ENCODE data around the gene TOR4A. TPM values are rescaled to one million over a fixed set of nuclear protein-coding genes. Genes with fewer than 3 reads are reported as not detected.

Gene TOR4A
- total and polyA plus RNA-seq, 9 of the 15 experiments (the other 6 are each of a cell fraction or from before 2014, with no cell fraction given): 3.9 to 49.2 (median 8.8) TPM

DNA sequence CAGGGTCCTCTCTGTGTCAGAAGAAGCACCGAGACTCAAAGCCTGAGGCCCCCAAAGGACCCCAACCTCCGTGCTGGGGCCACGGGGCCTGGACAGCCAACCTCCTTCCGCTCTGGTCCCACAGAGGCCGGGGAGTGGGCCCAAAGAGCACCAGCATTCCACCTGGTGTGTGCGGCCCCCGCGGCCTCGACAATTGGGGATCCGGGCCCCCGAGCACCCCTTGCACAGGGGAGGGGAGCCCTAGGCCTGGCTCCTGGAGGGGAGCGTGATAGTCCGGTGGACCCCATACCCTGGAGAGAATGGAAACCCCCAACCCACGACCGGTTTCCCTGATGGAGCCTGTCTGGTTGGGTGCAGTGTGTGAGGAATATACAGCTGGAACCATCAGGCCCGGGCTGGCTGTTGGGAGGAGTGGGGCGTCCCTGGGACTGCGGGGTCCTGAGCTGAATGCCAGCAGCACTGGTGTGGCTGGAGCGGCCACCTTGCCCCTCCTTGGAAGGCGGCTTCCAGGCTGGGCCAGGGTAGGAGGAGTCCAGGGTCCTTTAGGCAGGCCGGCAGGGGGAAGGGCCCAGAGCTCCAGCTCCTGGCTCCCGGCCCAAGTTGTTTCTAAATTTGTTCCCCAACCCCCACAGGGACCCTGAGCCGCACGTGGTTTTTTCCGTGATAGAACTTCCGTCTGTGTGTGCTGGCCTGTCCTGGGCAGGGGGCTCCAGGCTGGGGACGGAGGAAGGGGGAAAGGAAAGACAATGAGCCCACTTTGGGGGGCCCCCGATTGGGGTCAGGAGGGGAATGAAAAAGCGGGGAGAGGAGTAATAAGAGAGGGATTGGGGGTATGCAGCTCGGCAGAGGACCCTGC lies 825 bp upstream of the TOR4A start (continued):
- TF ChIP-seq CREB3L1 (IDR thresholded peaks at IDR 0.05; ENCODE audit: borderline replicate concordance, low read depth) (peak; percentile 17), TBL1XR1 (IDR thresholded peaks at IDR 0.05; ENCODE audit: low read length in 2 of 2) (peak in 1 of 2 experiments; percentile 47; a peak in 2 of 4 replicates), GATAD2A (IDR thresholded peaks at IDR 0.05) (0 out of 2 replicates have a peak, but pooled peaks have one; percentile 86), ZNF766 (CRISPR knock-in tag; conservative IDR thresholded peaks at IDR 0.05) (0 out of 2 replicates have a peak, but pooled peaks have one; percentile 41), EP400 (IDR thresholded peaks at IDR 0.05) (peak; percentile 93), ZFP30 (CRISPR knock-in tag; IDR thresholded peaks at IDR 0.05; ENCODE audit: borderline replicate concordance) (no peak), TCFL5 (CRISPR knock-in tag; conservative IDR thresholded peaks at IDR 0.05) (no peak), USF1 (CRISPR knock-in tag; IDR thresholded peaks at IDR 0.05) (peak; percentile 76), EGR1 (conservative IDR thresholded peaks at IDR 0.05) (no peak), ETV1 (tag; conservative IDR thresholded peaks at IDR 0.05; ENCODE audit: low read depth) (0 out of 2 replicates have a peak, but pooled peaks have one; percentile 31), KAT7 (CRISPR knock-in tag; IDR thresholded peaks at IDR 0.05; ENCODE audit: borderline replicate concordance) (no peak; the same call in 1 of the 2 replicates), ZNF174 (CRISPR knock-in tag; IDR thresholded peaks at IDR 0.05) (no peak), GATAD2B (IDR thresholded peaks at IDR 0.05; ENCODE audit: borderline replicate concordance) (peak; percentile 43), HLTF (IDR thresholded peaks at IDR 0.05) (no peak), ZNF282 (CRISPR knock-in tag; IDR thresholded peaks at IDR 0.05) (no peak), KLF10 (CRISPR knock-in tag; IDR thresholded peaks at IDR 0.05) (no peak), COPS2 (conservative IDR thresholded peaks at IDR 0.05) (no peak)
- TF ChIP-seq, protein P1, sequence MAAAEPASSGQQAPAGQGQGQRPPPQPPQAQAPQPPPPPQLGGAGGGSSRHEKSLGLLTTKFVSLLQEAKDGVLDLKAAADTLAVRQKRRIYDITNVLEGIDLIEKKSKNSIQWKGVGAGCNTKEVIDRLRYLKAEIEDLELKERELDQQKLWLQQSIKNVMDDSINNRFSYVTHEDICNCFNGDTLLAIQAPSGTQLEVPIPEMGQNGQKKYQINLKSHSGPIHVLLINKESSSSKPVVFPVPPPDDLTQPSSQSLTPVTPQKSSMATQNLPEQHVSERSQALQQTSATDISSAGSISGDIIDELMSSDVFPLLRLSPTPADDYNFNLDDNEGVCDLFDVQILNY (CRISPR knock-in tag; IDR thresholded peaks at IDR 0.05): no peak
- TF ChIP-seq, protein P2, sequence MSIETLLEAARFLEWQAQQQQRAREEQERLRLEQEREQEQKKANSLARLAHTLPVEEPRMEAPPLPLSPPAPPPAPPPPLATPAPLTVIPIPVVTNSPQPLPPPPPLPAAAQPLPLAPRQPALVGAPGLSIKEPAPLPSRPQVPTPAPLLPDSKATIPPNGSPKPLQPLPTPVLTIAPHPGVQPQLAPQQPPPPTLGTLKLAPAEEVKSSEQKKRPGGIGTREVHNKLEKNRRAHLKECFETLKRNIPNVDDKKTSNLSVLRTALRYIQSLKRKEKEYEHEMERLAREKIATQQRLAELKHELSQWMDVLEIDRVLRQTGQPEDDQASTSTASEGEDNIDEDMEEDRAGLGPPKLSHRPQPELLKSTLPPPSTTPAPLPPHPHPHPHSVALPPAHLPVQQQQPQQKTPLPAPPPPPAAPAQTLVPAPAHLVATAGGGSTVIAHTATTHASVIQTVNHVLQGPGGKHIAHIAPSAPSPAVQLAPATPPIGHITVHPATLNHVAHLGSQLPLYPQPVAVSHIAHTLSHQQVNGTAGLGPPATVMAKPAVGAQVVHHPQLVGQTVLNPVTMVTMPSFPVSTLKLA (conservative IDR thresholded peaks at IDR 0.05): peak; percentile 96 to 97
- TF ChIP-seq, protein P3, sequence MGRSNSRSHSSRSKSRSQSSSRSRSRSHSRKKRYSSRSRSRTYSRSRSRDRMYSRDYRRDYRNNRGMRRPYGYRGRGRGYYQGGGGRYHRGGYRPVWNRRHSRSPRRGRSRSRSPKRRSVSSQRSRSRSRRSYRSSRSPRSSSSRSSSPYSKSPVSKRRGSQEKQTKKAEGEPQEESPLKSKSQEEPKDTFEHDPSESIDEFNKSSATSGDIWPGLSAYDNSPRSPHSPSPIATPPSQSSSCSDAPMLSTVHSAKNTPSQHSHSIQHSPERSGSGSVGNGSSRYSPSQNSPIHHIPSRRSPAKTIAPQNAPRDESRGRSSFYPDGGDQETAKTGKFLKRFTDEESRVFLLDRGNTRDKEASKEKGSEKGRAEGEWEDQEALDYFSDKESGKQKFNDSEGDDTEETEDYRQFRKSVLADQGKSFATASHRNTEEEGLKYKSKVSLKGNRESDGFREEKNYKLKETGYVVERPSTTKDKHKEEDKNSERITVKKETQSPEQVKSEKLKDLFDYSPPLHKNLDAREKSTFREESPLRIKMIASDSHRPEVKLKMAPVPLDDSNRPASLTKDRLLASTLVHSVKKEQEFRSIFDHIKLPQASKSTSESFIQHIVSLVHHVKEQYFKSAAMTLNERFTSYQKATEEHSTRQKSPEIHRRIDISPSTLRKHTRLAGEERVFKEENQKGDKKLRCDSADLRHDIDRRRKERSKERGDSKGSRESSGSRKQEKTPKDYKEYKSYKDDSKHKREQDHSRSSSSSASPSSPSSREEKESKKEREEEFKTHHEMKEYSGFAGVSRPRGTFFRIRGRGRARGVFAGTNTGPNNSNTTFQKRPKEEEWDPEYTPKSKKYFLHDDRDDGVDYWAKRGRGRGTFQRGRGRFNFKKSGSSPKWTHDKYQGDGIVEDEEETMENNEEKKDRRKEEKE (IDR thresholded peaks at IDR 0.05; ENCODE audit: borderline replicate concordance in 1 of 2, control insufficient read depth in 1 of 2, low read depth in 2 of 2, low read length in 1 of 2): 0 out of 4 replicates have a peak, but pooled peaks of 1 of the 2 experiments have one; percentile 25
